ENCODE data around the gene KCNQ5. TPM values are rescaled to one million over a fixed set of nuclear protein-coding genes. Genes with fewer than 3 reads are reported as not detected.

KCNQ5 gene
- total RNA-seq, 2 donors from 2014 or later, result 0.22 to 0.56 TPM

DNA sequence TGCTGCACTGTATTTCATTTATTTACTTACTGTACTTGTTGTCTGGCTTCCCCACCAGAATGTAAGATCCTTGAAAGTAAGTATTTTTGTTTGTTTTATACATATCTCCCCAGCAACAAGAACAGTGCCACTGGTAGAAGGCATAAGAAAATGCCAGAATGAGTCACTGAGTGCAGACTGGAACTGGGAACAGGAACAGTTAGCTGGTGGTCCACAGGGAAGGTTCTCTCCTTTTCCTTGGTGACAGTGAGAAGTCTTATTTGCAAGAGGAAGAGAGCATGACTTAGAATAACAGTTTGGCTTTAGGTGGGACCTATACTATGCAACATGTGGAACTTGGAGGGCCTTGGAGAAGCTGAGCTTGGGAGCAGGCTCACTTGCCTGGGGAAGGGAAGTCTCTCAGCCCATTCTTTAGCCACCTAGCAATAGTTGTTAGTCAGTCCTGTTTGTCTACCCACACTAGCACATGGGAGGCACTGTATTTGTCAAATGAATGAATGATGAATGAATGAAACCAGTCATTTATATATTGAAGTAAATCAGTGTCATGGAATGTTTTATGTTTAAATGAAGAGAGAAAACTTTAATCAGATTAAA, 203.5 kb downstream of the KCNQ5 start:
- no peak overlapping the region for H3K4me3 ChIP-seq
- no peaks in the 10 kb centered on the region for H3K9me3 ChIP-seq
- no peaks in the 10 kb centered on the region for H3K4me1 ChIP-seq
- TF ChIP-seq, protein P1, sequence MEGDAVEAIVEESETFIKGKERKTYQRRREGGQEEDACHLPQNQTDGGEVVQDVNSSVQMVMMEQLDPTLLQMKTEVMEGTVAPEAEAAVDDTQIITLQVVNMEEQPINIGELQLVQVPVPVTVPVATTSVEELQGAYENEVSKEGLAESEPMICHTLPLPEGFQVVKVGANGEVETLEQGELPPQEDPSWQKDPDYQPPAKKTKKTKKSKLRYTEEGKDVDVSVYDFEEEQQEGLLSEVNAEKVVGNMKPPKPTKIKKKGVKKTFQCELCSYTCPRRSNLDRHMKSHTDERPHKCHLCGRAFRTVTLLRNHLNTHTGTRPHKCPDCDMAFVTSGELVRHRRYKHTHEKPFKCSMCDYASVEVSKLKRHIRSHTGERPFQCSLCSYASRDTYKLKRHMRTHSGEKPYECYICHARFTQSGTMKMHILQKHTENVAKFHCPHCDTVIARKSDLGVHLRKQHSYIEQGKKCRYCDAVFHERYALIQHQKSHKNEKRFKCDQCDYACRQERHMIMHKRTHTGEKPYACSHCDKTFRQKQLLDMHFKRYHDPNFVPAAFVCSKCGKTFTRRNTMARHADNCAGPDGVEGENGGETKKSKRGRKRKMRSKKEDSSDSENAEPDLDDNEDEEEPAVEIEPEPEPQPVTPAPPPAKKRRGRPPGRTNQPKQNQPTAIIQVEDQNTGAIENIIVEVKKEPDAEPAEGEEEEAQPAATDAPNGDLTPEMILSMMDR (IDR thresholded peaks at IDR 0.05), result no peak
- DNase-seq, result no peak
- H3K36me3 ChIP-seq, result no peaks in the 10 kb centered on the region
- no peak overlapping the region for H3K27ac ChIP-seq
- H3K27me3 ChIP-seq, result no peaks in the 10 kb centered on the region
- intact Hi-C loops (cut with DNase I), result no loop called here
- no peak overlapping the region for H3K9ac ChIP-seq (ENCODE audit: low read depth in 2 of 2, low read length in 2 of 2)

DNA sequence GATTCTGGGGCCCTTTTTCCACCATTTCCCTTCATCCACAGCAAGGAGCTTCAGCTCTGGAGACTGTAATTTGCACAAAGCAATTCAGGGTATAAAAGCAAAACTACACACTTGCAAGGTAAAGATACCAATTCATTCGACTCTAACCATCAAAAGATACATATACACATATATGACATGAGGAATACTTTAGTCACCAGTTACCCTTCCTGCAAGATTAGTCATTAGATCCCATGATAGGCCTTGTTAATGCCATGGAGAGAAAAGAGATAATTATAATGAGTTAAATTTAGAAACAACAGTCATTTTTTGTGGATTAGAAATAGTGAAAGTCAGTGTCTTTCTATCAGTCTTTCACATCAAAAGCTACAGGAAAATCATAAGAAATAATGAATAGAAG, 204.2 kb downstream of the KCNQ5 start:
- Histone ChIP-seq H3K4me1 (no peaks in the 10 kb centered on the region), H3K36me3 (no peaks in the 10 kb centered on the region), H3K4me3 (no peak overlapping the region), H3K27ac (no peak overlapping the region), H3K27me3 (no peaks in the 10 kb centered on the region), H3K9me3 (no peaks in the 10 kb centered on the region), H3K9ac (ENCODE audit: low read depth in 2 of 2, low read length in 2 of 2) (no peak overlapping the region)
- DNase-seq, result no peak
- intact Hi-C loops (cut with DNase I), result no loop called here
- TF ChIP-seq, protein P1 (IDR thresholded peaks at IDR 0.05), result no peak

DNA sequence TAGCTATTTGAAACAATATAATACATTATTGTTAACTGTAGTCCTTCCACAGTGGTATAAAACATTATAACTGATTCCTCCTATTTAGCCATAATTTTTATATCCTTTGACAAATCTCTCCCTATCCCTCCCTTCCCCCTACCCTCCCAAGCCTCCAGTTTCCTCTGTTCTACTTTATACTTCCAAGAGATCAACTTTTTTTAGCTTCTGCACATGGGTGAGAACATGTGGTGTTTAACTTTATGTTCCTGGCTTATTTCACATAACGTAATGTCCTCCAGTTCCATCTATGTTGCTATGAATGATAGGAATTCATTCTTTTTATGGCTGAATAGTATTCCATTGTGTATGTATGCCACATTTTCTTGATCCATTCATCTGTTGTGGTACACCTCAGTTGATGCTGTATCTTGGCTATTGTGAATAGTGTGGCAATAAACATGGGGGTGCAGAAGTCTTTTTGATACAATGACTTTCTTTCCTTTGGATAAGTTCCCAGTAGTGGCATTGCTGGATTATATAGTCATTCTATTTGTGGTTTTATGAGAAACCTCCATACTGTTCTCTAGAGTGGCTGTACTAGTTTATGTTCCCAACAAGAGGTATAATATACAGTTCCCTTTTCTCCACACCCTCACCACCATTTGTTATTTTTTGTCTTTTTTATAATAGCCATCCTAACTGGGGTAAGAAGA, 205.0 kb downstream of the KCNQ5 start:
- Histone ChIP-seq H3K9me3 (no peaks in the 10 kb centered on the region), H3K27me3 (no peaks in the 10 kb centered on the region), H3K4me1 (no peaks in the 10 kb centered on the region), H3K4me3 (no peak overlapping the region), H3K36me3 (no peaks in the 10 kb centered on the region), H3K9ac (ENCODE audit: low read depth in 2 of 2, low read length in 2 of 2) (no peak overlapping the region), H3K27ac (no peak overlapping the region)
- intact Hi-C loops (cut with DNase I), result no loop called here
- TF ChIP-seq, protein P1 (IDR thresholded peaks at IDR 0.05), result no peak
- no peak for DNase-seq

DNA sequence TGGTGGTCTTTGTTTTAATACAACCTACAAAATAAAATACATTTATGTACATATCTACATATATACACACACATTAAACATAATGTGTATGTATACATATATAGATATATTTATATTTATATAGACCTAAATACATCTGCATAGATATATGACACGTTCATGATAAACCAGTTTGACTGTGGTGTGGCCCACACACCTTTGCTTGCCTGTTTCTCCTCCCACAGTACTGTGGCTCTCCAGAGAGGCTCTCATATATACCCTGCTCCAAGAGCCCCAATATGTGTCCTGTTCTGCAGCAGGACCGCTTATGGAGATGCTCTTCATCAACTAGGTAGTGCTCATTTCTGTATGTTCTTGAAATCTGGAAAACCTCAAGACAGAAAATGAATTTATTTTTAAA, 207.0 kb downstream of the KCNQ5 start:
- TF ChIP-seq, protein P1 (IDR thresholded peaks at IDR 0.05), result no peak
- Histone ChIP-seq H3K27ac (no peak overlapping the region), H3K4me3 (no peak overlapping the region), H3K4me1 (no peaks in the 10 kb centered on the region), H3K36me3 (no peaks in the 10 kb centered on the region), H3K9ac (ENCODE audit: low read depth in 2 of 2, low read length in 2 of 2) (no peak overlapping the region), H3K9me3 (no peaks in the 10 kb centered on the region), H3K27me3 (no peaks in the 10 kb centered on the region)
- intact Hi-C loops (cut with DNase I), result no loop called here
- DNase-seq, result no peak

DNA sequence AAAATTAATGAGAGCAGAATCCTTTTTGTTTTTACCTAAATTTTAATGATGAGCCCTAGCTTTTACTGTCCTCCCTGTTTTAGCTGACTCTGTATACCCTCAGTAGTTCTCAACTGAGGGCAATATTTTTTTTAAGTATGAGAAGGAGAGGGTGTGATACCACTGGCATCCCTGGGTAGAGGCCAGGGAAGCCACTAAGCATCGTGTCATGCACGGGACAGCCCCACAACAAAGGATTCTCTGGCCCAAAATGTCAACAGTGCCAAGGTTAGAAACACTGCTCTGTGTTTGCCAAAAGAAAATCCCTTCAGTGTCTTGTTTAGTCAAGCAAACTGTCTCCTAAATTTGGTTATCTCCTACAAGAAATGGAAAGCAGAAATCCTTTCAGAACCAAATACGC, 210.4 kb downstream of the KCNQ5 start:
- intact Hi-C loops (cut with DNase I), result no loop called here
- TF ChIP-seq, protein P1 (IDR thresholded peaks at IDR 0.05), result no peak

More for the DNA sequence above, 210.4 kb downstream of the KCNQ5 start:
- Histone ChIP-seq H3K27ac (no peak overlapping the region), H3K4me3 (no peak overlapping the region), H3K4me1 (no peaks in the 10 kb centered on the region), H3K36me3 (no peaks in the 10 kb centered on the region), H3K9me3 (no peaks in the 10 kb centered on the region), H3K9ac (ENCODE audit: low read depth in 2 of 2, low read length in 2 of 2) (no peak overlapping the region), H3K27me3 (no peaks in the 10 kb centered on the region)
- no peak for DNase-seq
